Bronchial epithelial cell (primary cell): ENCODE data around the gene BRD1. TPM values are rescaled to one million over a fixed set of nuclear protein-coding genes. Genes with fewer than 3 reads are reported as not detected.

Source experiments
- DNase-seq: peaks from one replicate; pipeline ENCODE4 v3.0.0-alpha.2; 2010; ENCODE audit warnings: low read depth
- FAIRE-seq: peaks from 2 replicates; lab custom pipeline; 2011; peaks lifted over from hg19 to GRCh38; lab: Jason Lieb, UNC
- H3K27me3 ChIP-seq: 2 replicates; pipeline ENCODE4 v1.5.1; 2011; ENCODE audit warnings: low read length; ENCODE audit not compliant: control insufficient read depth, insufficient read depth
- H3K36me3 ChIP-seq: 2 replicates; pipeline ENCODE4 v1.5.1; 2011; ENCODE audit warnings: low read length; ENCODE audit not compliant: control insufficient read depth, insufficient read depth
- H3K4me3 ChIP-seq: 2 replicates; pipeline ENCODE4 v1.5.1; 2011; ENCODE audit warnings: mild to moderate bottlenecking, low read depth, low read length, control low read depth
- CTCF ChIP-seq: IDR thresholded peaks from 2 replicates; pipeline ENCODE4 v1.5.1; 2011; ENCODE audit warnings: mild to moderate bottlenecking, moderate library complexity, low read length, control low read depth, inconsistent platforms; ENCODE audit not compliant: insufficient read depth, severe bottlenecking
- total RNA-seq: library from RNA; depleted of rRNA; stranded (reverse); fragments of >200 nt; gene quantifications from 2 replicates; pipeline ENCODE4 v1.2.1, GENCODE V29; 2014

BRD1 gene
- total RNA-seq, 1 donor from 2014 or later, result 18.2 TPM

DNA sequence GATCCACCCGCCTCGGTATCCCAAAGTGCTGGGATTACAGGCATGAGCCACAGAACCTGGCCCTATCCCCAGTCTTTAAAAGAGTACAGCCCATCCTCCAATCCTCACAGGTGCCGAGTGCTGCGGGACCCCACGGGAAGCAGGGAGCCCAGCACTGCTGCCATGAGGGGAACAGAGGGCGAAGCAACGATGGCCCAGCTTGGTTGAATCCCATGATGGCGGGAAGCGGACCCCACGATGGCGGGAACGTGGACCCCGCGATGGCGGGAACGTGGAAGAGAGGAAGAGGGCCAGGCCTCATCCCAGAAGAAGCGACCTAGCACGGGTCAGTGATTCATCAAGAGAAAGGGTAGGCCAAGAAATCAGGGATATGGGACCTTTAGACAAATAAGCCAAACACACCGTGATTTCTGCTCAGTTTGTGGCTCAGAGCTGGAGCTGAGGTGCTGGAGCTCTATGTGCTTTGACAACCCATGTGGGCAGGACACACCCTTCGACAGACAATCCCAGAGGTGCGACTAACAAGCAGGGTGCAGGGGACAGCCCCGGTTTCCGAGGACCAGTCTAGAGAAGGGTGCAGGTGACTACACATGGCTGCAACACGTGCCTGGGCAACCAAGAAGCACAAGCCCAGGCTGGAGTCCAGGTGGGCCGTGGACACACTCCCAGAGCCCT is 30.9 kb downstream of the BRD1 start:
- no peak overlapping the region for H3K4me3 ChIP-seq
- no peaks in the 10 kb centered on the region for H3K27me3 ChIP-seq
- no peak for TF ChIP-seq CTCF
- DNase-seq (no peak), FAIRE-seq (no peak)
- H3K36me3 ChIP-seq, result peaks cover 42% of the 10 kb centered on the region

- DNase-seq, result no peak
Measured at GRCh38 chr22:49795521-49795920, 32.2 kb downstream of the BRD1 start.

DNA sequence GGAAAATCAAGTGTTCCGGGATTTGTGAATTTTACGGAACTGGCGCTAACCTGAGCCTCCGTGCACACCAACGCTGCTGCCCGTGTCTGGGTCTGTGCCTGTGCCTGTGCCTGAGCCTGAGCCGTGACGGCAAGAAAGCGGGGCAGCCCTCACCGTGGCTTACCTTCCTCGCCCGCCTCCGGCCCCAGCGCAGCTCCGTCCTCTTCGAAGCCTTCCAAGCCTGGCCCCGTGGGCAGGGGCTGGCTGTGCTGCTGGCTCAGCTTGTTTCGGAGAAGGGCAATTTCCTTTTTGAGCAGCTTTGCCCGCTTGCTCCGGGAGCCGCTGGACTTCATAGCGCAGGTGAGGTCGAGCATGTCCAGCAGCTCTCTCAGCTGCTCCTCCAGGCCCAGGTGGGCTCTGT is 33.8 kb downstream of the BRD1 start:
- H3K36me3 ChIP-seq, result peaks cover 43% of the 10 kb centered on the region
- DNase-seq, result no peak
- no peaks in the 10 kb centered on the region for H3K27me3 ChIP-seq
- H3K4me3 ChIP-seq, result no peak overlapping the region
- no peak for FAIRE-seq
- no peak for TF ChIP-seq CTCF

More at GRCh38 chr22:49795521-49795920, 32.2 kb downstream of the BRD1 start:
- Histone ChIP-seq H3K4me3 (no peak overlapping the region), H3K36me3 (peaks cover 44% of the 10 kb centered on the region), H3K27me3 (no peaks in the 10 kb centered on the region)
- no peak for FAIRE-seq
- TF ChIP-seq CTCF, result no peak

DNA sequence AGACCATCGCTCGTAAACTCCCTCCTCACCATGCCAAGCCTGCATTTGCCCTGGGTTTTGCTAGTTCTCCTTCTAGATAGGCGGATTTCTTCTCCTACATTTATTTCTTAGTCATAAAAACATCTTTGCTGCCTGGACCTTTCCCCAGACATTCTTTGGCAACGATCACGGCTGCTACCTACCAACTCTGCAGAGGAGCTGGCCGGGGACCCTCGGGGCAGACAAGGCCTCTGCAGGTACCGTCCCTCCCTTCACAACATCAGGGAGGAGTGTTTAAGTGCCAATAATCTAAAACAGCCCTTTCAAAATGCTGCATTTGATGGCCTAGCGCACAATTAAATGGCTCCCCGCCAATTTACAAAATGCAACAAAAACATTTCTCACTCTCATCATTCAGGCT is 34.4 kb downstream of the BRD1 start:
- no peak for TF ChIP-seq CTCF
- Histone ChIP-seq H3K27me3 (no peaks in the 10 kb centered on the region), H3K4me3 (no peak overlapping the region), H3K36me3 (peaks cover 37% of the 10 kb centered on the region)
- DNase-seq (no peak), FAIRE-seq (no peak)

DNA sequence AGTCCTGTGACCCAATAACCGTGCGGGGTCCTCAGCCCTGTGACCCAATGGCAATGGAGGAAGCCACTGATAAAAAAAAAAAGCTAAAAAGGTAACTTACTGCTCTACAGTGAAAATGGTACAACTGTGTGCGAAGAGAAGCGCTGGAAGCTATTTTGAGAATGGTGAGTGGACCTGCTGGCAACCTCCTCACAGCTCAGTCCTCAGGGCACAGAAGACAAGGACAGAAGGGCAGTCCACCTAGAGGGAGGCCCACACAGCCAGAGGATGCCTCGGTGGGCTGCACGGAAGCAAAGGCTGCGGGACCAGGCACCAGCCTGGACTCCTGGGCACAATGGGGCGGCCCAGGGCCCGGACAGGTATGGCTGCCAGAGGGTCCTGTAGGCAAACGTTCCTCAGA is 35.6 kb downstream of the BRD1 start:
- FAIRE-seq, result no peak
- Histone ChIP-seq H3K27me3 (no peaks in the 10 kb centered on the region), H3K36me3 (peaks cover 39% of the 10 kb centered on the region), H3K4me3 (no peak overlapping the region)
- no peak for TF ChIP-seq CTCF
- DNase-seq, result no peak

DNA sequence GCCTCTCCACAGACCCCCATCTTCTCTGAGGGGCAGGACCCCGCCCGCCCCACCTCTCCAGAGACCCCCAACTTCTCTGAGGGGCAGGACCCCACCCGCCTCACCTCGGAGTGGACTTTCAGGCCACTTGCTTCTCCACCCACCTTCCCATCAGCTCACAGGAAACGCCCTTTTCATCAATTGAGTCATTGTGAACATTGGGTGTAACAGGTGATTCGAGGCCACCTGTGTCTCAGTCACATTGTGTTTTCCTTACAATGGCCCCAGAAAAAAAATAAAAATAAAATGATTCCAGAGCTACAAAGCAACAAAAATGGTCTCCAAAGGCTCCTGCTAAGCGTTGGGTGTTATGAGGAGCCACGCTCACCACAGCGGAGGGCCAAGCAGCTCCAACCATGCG is 36.0 kb downstream of the BRD1 start:
- TF ChIP-seq CTCF, result no peak
- no peak for FAIRE-seq

More for the DNA sequence above, 36.0 kb downstream of the BRD1 start:
- Histone ChIP-seq H3K36me3 (peaks cover 38% of the 10 kb centered on the region), H3K4me3 (no peak overlapping the region), H3K27me3 (no peaks in the 10 kb centered on the region)
- DNase-seq, result no peak
